ENCODE data around the gene SHKBP1.
A peak's percentile ranks its signal among the peaks of the same experiment; 100 is the strongest.

The SHKBP1 gene

DNA sequence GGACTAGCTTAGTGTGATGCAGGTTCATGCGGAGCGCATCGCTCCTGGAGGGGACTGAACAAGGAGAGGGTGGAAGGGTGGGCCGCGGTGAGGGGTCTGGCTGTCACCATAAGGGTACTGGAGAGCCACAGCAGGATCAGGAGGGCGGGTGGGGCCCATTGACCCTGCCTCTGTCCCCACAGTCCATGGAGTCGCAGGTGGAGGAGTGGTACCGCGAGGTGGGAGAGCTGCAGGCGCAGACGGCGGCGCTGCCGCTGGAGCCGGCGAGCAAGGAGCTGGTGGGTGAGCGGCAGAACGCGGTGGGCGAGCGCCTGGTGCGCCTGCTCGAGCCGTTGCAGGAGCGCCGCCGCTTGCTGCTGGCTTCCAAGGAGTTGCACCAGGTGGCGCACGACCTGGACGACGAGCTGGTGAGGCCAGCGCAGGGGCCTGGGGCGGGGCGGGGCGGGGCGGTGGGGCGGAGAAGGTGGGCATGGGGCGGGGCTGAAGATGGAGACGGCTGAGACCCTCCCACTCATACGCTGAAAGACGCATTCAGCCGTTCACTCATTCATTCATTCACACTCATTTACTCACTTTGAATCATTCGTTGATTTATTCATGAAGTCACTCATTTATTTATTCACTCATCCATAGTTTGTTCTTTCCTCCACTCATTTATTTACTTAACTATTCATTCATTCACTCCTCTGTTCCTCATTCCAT is 27.5 kb upstream of the SHKBP1 start:
- no peak overlapping the region for H3K4me3 ChIP-seq (ENCODE audit: low read depth, low read length)
- TF ChIP-seq, protein P1, sequence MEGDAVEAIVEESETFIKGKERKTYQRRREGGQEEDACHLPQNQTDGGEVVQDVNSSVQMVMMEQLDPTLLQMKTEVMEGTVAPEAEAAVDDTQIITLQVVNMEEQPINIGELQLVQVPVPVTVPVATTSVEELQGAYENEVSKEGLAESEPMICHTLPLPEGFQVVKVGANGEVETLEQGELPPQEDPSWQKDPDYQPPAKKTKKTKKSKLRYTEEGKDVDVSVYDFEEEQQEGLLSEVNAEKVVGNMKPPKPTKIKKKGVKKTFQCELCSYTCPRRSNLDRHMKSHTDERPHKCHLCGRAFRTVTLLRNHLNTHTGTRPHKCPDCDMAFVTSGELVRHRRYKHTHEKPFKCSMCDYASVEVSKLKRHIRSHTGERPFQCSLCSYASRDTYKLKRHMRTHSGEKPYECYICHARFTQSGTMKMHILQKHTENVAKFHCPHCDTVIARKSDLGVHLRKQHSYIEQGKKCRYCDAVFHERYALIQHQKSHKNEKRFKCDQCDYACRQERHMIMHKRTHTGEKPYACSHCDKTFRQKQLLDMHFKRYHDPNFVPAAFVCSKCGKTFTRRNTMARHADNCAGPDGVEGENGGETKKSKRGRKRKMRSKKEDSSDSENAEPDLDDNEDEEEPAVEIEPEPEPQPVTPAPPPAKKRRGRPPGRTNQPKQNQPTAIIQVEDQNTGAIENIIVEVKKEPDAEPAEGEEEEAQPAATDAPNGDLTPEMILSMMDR (IDR thresholded peaks at IDR 0.05; ENCODE audit: low read depth, low read length, missing control alignments) = peak; percentile 55
- DNase-seq (ENCODE audit: low read depth) = no peak

DNA sequence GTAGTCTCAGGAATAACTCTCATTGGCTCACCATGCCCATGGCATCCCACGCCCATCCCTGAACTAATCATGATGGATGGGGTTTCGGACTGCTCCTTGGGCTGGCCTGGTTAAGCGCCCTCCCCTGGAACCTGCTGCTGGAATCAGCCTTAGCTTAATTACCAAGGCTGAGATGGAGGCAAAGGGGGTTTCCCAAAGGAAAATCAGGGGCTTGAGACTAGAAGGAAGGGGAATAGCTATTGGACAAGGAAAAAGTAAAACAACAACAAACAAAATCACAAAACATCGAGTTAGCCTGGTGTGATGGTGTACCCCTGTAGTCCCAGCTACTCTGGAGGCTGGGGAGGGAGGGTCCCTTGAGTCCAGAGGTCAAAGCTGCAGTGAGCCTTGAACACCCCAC is 25.7 kb upstream of the SHKBP1 start:
- DNase-seq (ENCODE audit: low read depth) = no peak
- no peak overlapping the region for H3K4me3 ChIP-seq (ENCODE audit: low read depth, low read length)
- TF ChIP-seq, protein P1 (IDR thresholded peaks at IDR 0.05; ENCODE audit: low read depth, low read length, missing control alignments) = no peak

DNA sequence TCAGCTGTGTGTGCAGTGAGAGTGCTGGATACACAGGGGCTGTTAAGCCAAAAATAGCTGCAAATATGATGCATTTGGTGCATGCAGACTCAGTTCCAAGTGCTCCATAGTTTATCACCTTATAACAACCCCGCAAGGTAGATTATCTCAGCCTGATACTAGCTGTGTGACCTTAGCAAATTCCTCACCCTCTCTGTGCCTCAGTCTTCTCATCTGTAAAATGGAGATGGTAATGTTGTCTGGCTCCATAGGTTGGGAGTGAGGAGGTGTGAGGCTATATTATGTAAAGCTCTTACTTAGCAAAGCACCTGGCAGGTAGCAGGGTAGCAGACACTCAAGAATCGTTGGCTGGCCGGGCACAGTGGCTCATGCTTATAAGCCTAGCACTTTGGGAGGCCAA is 23.8 kb upstream of the SHKBP1 start:
- H3K4me3 ChIP-seq (ENCODE audit: low read depth, low read length) = no peak overlapping the region
- TF ChIP-seq, protein P1 (IDR thresholded peaks at IDR 0.05; ENCODE audit: low read depth, low read length, missing control alignments) = no peak
- no peak for DNase-seq (ENCODE audit: low read depth)

DNA sequence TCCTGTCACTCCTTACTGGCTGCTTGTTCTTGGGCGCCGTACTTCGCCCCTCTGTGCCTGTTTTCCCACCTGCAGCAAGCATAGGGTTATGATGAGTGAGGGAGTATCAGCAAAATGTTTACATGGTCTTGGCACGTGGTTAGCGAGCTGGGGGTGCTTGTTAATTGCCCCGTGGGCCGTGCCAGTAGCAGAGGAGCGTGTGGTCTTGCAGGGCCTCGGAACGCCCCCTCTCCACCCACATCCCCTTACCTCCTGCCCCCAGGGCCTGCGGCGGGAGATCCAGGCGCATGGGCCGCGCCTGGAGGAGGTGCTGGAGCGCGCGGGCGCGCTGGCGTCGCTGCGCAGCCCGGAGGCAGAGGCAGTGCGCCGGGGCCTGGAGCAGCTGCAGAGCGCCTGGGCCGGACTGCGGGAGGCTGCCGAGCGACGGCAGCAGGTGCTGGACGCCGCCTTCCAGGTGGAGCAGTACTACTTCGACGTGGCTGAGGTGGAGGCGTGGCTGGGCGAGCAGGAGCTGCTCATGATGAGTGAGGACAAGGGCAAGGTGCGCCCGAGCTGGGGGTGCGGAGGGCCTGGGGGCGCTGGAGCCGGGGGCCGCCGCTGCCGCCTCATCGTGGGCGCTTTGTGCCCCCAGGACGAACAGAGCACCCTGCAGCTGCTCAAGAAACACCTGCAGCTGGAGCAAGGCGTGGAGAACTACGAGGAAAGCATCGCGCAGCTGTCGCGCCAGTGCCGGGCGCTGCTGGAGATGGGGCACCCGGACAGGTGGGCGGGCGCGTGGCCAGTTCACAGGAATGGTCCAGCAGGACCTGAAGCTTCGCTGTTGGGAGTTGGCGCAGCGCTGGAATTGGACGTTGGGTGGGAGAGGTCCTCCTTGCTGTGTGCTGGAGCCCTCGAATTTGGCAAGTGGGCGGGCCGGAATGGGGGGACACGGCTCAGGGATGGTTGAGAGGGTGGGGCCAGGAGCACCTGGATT is 22.5 kb upstream of the SHKBP1 start:
- no peak for DNase-seq (ENCODE audit: low read depth)
- H3K4me3 ChIP-seq (ENCODE audit: low read depth, low read length) = no peak overlapping the region
- TF ChIP-seq, protein P1 (IDR thresholded peaks at IDR 0.05; ENCODE audit: low read depth, low read length, missing control alignments) = no peak

DNA sequence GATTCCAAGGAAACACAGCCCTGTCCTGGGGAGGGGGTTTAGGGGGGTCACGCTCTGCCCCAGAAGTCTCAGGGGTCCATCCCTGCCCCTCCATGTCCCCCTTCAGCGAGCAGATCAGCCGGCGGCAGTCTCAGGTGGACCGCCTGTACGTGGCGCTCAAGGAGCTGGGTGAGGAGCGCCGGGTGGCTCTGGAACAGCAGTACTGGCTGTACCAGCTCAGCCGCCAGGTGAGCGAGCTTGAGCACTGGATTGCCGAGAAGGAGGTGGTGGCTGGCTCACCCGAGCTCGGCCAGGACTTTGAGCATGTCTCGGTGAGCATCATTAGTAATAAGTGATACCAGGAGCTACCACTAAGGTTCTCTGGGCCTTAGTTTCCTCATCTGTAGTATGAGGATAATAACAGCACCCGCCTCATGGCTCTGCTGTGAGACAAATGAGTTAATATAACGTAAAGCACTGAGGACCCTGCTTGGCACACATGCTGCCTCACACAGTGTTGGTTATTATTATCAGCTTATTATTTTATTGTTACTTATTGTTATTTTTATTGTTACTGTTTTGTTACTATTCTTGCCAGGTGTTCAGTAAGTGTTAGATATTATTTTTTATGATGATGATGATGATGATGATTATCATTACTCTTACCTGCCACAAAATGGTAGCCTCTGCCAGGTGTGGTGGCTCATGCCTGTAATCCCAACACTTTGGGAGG is 20.5 kb upstream of the SHKBP1 start:
- TF ChIP-seq, protein P1 (IDR thresholded peaks at IDR 0.05; ENCODE audit: low read depth, low read length, missing control alignments) = no peak
- H3K4me3 ChIP-seq (ENCODE audit: low read depth, low read length) = no peak overlapping the region
- no peak for DNase-seq (ENCODE audit: low read depth)

DNA sequence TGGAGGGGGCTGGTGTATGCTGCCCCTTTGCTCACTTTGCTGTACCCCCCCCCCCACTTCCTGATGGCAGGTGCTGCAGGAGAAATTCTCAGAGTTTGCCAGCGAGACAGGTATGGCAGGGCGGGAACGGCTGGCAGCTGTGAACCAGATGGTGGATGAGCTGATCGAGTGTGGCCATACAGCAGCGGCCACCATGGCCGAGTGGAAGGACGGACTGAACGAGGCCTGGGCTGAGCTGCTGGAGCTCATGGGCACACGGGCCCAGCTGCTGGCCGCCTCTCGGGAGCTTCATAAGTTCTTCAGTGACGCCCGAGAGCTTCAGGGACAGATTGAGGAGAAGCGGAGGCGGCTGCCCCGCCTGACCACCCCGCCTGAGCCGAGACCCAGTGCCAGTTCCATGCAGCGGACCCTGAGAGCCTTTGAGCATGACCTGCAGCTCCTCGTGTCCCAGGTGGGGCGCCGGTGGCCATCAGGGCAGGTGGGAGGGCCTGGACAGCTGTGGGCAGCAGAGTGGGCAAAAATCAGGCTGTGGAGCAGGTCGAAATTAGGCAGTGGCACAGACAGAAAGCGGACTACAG is 19.6 kb upstream of the SHKBP1 start:
- TF ChIP-seq, protein P1 (IDR thresholded peaks at IDR 0.05; ENCODE audit: low read depth, low read length, missing control alignments) = no peak
- H3K4me3 ChIP-seq (ENCODE audit: low read depth, low read length) = no peak overlapping the region
- DNase-seq (ENCODE audit: low read depth) = no peak
